Activated CD4-positive, alpha-beta T cell treated with anti-CD3 and anti-CD28 coated beads, Interleukin-2, amount 10 ng/mL, durations not matched to agents 7 days and 5 days (primary cell): ENCODE results near the gene ILK. TPM values are rescaled to one million over a fixed set of nuclear protein-coding genes. Genes with fewer than 3 reads are reported as not detected.

Experiments used
- CTCF ChIA-PET: fragments of 350-600 bp; sonication (Branson Sonifier 250); formaldehyde crosslinking; loops from one replicate; lab custom pipeline; 2021; ENCODE audit warnings: antibody characterized with exemption; lab: Charles Lee
- POLR2A ChIA-PET: fragments of 350-600 bp; sonication (Branson Sonifier 250); formaldehyde crosslinking; loops from one replicate; lab custom pipeline; 2021; ENCODE audit warnings: antibody characterized with exemption; lab: Charles Lee
- DNase-seq: peaks from one replicate; pipeline ENCODE4 v3.0.0-alpha.2; 2020
- H3K27ac Mint-ChIP-seq: one replicate; pipeline ENCODE4 v1.8.0; 2021; ENCODE audit warnings: mild to moderate bottlenecking, moderate library complexity, mixed read lengths
- H3K27me3 Mint-ChIP-seq: one replicate; pipeline ENCODE4 v1.8.0; 2021; ENCODE audit warnings: mixed read lengths
- H3K36me3 Mint-ChIP-seq: one replicate; pipeline ENCODE4 v1.8.0; 2021; ENCODE audit warnings: low read depth, mixed read lengths
- H3K4me1 Mint-ChIP-seq: one replicate; pipeline ENCODE4 v1.8.0; 2021; ENCODE audit warnings: mixed read lengths
- H3K4me3 Mint-ChIP-seq: one replicate; pipeline ENCODE4 v1.8.0; 2021; ENCODE audit warnings: mild to moderate bottlenecking, moderate library complexity, mixed read lengths
- H3K9me3 Mint-ChIP-seq: one replicate; pipeline ENCODE4 v1.8.0; 2021; ENCODE audit warnings: mixed read lengths
- total RNA-seq, 2 experiments: library from RNA; stranded (reverse); gene quantifications; one replicate each; pipeline ENCODE4 v1.2.3, GENCODE V29; 2021

The ILK gene
- total RNA-seq, 2 experiments from 2014 or later, result 155 to 163 TPM

- Mint-ChIP-seq H3K4me1 (peaks cover 10% of the 10 kb centered on the region), H3K36me3 (peaks cover 37% of the 10 kb centered on the region), H3K27me3 (no peaks in the 10 kb centered on the region), H3K4me3 (no peak overlapping the region), H3K9me3 (no peaks in the 10 kb centered on the region), H3K27ac (no peak overlapping the region)
- peak; percentile 1 for DNase-seq
- POLR2A ChIA-PET, result interaction anchor here (0.7 kb wide), 1 partner anchor 119 kb away, joined by 4 read pairs; the partner anchor contains the start of genes ARFIP2 and TIMM10B
- CTCF ChIA-PET, result interaction anchor here (0.7 to 2.1 kb wide), 4 partner anchors 16 to 83 kb away, joined by 3 to 4 read pairs (median 4); partner anchors contain the start of genes MRPL17 and TPP1
Measured at GRCh38 chr11:6599881-6600390, 3.6 kb upstream of the ILK start.

- peak; percentile 4 for DNase-seq
- H3K27me3 Mint-ChIP-seq, result no peaks in the 10 kb centered on the region
- H3K27ac Mint-ChIP-seq, result no peak overlapping the region
- no peaks in the 10 kb centered on the region for H3K9me3 Mint-ChIP-seq
- H3K36me3 Mint-ChIP-seq, result peaks cover 34% of the 10 kb centered on the region
- POLR2A ChIA-PET, result no interaction called here
- peaks cover 10% of the 10 kb centered on the region for H3K4me1 Mint-ChIP-seq
- CTCF ChIA-PET, result no interaction called here
- no peak overlapping the region for H3K4me3 Mint-ChIP-seq
Measured at GRCh38 chr11:6601041-6601461, 2.5 kb upstream of the ILK start.

- ChIA-PET CTCF (interaction anchor here (1.5 to 3.7 kb wide), 2 partner anchors 65 to 81 kb away, joined by 5 to 28 read pairs; partner anchors contain the start of gene MRPL17), POLR2A (interaction anchor here (1.6 kb wide), 1 partner anchor 9 kb away, joined by 6 read pairs; the partner anchor contains the start of gene TAF10)
- H3K4me1 Mint-ChIP-seq, result peaks cover 12% of the 10 kb centered on the region
- H3K9me3 Mint-ChIP-seq, result no peaks in the 10 kb centered on the region
- no peak overlapping the region for H3K27ac Mint-ChIP-seq
- no peaks in the 10 kb centered on the region for H3K27me3 Mint-ChIP-seq
- peaks cover 35% of the 10 kb centered on the region for H3K36me3 Mint-ChIP-seq
- no peak overlapping the region for H3K4me3 Mint-ChIP-seq
- peak; percentile 5 for DNase-seq
Measured at GRCh38 chr11:6602096-6602940, 1.3 kb upstream of the ILK start.

- peak; percentile 69 for DNase-seq
- peaks cover 39% of the 10 kb centered on the region for H3K36me3 Mint-ChIP-seq
- H3K27me3 Mint-ChIP-seq, result no peaks in the 10 kb centered on the region
- H3K27ac Mint-ChIP-seq, result no peak overlapping the region
- peaks cover 22% of the 10 kb centered on the region for H3K4me1 Mint-ChIP-seq
- H3K4me3 Mint-ChIP-seq, result no peak overlapping the region
- CTCF ChIA-PET, result interaction anchor here (0.9 to 3.7 kb wide), 10 partner anchors 9 to 141 kb away, joined by 3 to 28 read pairs (median 4); partner anchors contain the start of genes MRPL17 and TPP1
- no peaks in the 10 kb centered on the region for H3K9me3 Mint-ChIP-seq
- POLR2A ChIA-PET, result interaction anchor here (0.6 kb wide), 1 partner anchor 99 kb away, joined by 4 read pairs; no protein-coding TSS in a partner anchor
Measured at GRCh38 chr11:6604081-6604626, 580 bp downstream of the ILK start.

GRCh38 chr11:6604790-6605189 lies 1.2 kb downstream of the ILK start:
- H3K4me1 Mint-ChIP-seq, result peaks cover 21% of the 10 kb centered on the region
- no peak for DNase-seq
- no peak overlapping the region for H3K27ac Mint-ChIP-seq
- no peaks in the 10 kb centered on the region for H3K9me3 Mint-ChIP-seq
- ChIA-PET CTCF (interaction anchor here (1.0 to 3.7 kb wide), 9 partner anchors 8 to 142 kb away, joined by 3 to 28 read pairs (median 4); partner anchors contain the start of genes MRPL17 and TPP1), POLR2A (no interaction called here)
- no peak overlapping the region for H3K4me3 Mint-ChIP-seq
- no peaks in the 10 kb centered on the region for H3K27me3 Mint-ChIP-seq
- peaks cover 39% of the 10 kb centered on the region for H3K36me3 Mint-ChIP-seq

- ChIA-PET POLR2A (no interaction called here), CTCF (interaction anchor here (0.9 to 3.3 kb wide), 2 partner anchors 13 to 77 kb away, joined by 5 to 10 read pairs; partner anchors contain the start of genes MRPL17 and TPP1)
- peak overlapping the region; percentile 90 for H3K27ac Mint-ChIP-seq
- H3K4me1 Mint-ChIP-seq, result peaks cover 38% of the 10 kb centered on the region
- no peaks in the 10 kb centered on the region for H3K27me3 Mint-ChIP-seq
- peak; percentile 61 for DNase-seq
- no peaks in the 10 kb centered on the region for H3K9me3 Mint-ChIP-seq
- H3K36me3 Mint-ChIP-seq, result peaks cover 52% of the 10 kb centered on the region
- H3K4me3 Mint-ChIP-seq, result no peak overlapping the region
Measured at GRCh38 chr11:6606471-6607189, 3.1 kb downstream of the ILK start.

GRCh38 chr11:6607190-6607795 lies 3.7 kb downstream of the ILK start:
- POLR2A ChIA-PET, result no interaction called here
- Mint-ChIP-seq H3K4me3 (no peak overlapping the region), H3K36me3 (peaks cover 50% of the 10 kb centered on the region), H3K9me3 (no peaks in the 10 kb centered on the region), H3K27me3 (no peaks in the 10 kb centered on the region), H3K27ac (peak overlapping the region; percentile 90), H3K4me1 (peaks cover 38% of the 10 kb centered on the region)
- CTCF ChIA-PET, result interaction anchor here (0.9 to 3.3 kb wide), 2 partner anchors 12 to 76 kb away, joined by 5 to 10 read pairs; partner anchors contain the start of genes MRPL17 and TPP1
- DNase-seq, result peak; percentile 4

GRCh38 chr11:6608011-6608410 lies 4.4 kb downstream of the ILK start:
- ChIA-PET POLR2A (no interaction called here), CTCF (interaction anchor here (1.0 to 3.3 kb wide), 3 partner anchors 11 to 64 kb away, joined by 3 to 10 read pairs (median 5); partner anchors contain the start of gene TPP1)
- Mint-ChIP-seq H3K27ac (peak overlapping the region; percentile 90), H3K27me3 (no peaks in the 10 kb centered on the region), H3K4me3 (no peak overlapping the region), H3K36me3 (peaks cover 50% of the 10 kb centered on the region), H3K4me1 (peaks cover 38% of the 10 kb centered on the region), H3K9me3 (no peaks in the 10 kb centered on the region)
- DNase-seq, result no peak

GRCh38 chr11:6608726-6609501 lies 5.3 kb downstream of the ILK start:
- ChIA-PET CTCF (interaction anchor here (1.0 to 3.3 kb wide), 4 partner anchors 10 to 120 kb away, joined by 3 to 10 read pairs (median 4); partner anchors contain the start of gene TPP1), POLR2A (no interaction called here)
- DNase-seq, result no peak
- H3K36me3 Mint-ChIP-seq, result peaks cover 50% of the 10 kb centered on the region
- no peak overlapping the region for H3K4me3 Mint-ChIP-seq
- no peaks in the 10 kb centered on the region for H3K9me3 Mint-ChIP-seq
- H3K27ac Mint-ChIP-seq, result peak overlapping the region; percentile 44
- peaks cover 38% of the 10 kb centered on the region for H3K4me1 Mint-ChIP-seq
- H3K27me3 Mint-ChIP-seq, result no peaks in the 10 kb centered on the region

- ChIA-PET CTCF (interaction anchor here (1.0 to 3.3 kb wide), 4 partner anchors 10 to 121 kb away, joined by 3 to 10 read pairs (median 4); partner anchors contain the start of gene TPP1), POLR2A (no interaction called here)
- no peak for DNase-seq
- Mint-ChIP-seq H3K9me3 (no peaks in the 10 kb centered on the region), H3K27me3 (no peaks in the 10 kb centered on the region), H3K27ac (peak overlapping the region; percentile 42), H3K36me3 (peaks cover 50% of the 10 kb centered on the region), H3K4me1 (peaks cover 38% of the 10 kb centered on the region), H3K4me3 (peak overlapping the region; percentile 80)
Measured at GRCh38 chr11:6609502-6610015, 6.0 kb downstream of the ILK start.

GRCh38 chr11:6610591-6610990 lies 7.0 kb downstream of the ILK start:
- POLR2A ChIA-PET, result no interaction called here
- H3K27ac Mint-ChIP-seq, result peak overlapping the region; percentile 85
- DNase-seq, result no peak
- peak overlapping the region; percentile 80 for H3K4me3 Mint-ChIP-seq
- H3K4me1 Mint-ChIP-seq, result peaks cover 39% of the 10 kb centered on the region
- no peaks in the 10 kb centered on the region for H3K27me3 Mint-ChIP-seq
- CTCF ChIA-PET, result interaction anchor here (1.2 to 1.8 kb wide), 2 partner anchors 10 to 61 kb away, joined by 3 to 4 read pairs; no protein-coding TSS in a partner anchor
- peaks cover 58% of the 10 kb centered on the region for H3K36me3 Mint-ChIP-seq
- H3K9me3 Mint-ChIP-seq, result no peaks in the 10 kb centered on the region
